ENCODE data around the gene OR7A5. TPM values are rescaled to one million over a fixed set of nuclear protein-coding genes. Genes with fewer than 3 reads are reported as not detected.

Gene OR7A5
- total and polyA plus RNA-seq, 4 donors: not detected

DNA sequence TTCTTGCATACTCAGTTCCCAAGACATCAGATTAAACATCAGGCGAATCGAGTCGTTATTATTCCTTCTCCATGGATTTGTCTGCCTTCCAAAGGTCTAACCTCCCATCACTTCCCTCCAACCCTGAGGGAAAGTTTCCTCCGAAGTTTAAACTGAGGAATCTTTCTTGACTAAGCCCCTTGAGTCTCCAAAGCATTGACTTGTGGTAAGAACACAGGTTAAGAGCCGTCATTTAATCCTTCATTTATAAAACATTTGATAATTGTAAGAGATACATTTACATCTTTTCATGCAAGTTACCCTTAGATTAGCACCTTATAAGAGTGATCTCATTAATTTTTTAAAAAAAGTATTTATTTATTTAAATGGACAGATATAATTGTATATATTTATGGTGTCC, 13.8 kb upstream of the OR7A5 start, which contains the start of gene OR7A10:
Gene OR7A10 (minus strand): TSS at position 101 of the 400 bp plus-strand sequence. CDS start 7,045 bp downstream, outside the sequence.
- Histone ChIP-seq H3K4me3 (no peak within 1 kb of the TSS), H3K27ac (ENCODE audit: low read depth in 1 of 2, low read length in 1 of 2) (no peak within 1 kb of the TSS), H3K9ac (ENCODE audit: insufficient read depth in 1 of 2, low read length in 2 of 2) (no peak within 1 kb of the TSS)

DNA sequence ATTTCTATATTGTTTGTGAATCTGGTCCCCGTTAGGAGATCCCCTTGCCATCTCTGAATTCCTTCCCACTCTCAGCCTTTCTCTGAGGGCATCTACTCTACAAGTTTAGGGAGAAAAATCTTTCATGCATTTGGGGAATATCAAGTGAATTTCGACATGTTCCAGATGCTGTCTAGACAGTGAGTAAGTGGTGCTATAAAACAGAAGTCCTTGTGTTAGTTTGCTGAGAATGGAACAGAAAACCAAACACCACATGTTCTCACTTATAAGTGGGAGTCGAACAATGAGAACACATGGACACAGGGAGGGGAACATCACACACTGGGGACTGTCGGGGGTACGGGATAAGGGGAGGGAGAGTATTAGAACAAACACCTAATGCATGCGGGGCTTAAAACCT, 8.6 kb upstream of the OR7A5 start:
- H3K4me1 ChIP-seq (ENCODE audit: control insufficient read depth in 5 of 5, insufficient read depth in 5 of 5, low read length in 5 of 5): no peaks in the 10 kb centered on the region

More for the DNA sequence above, 13.8 kb upstream of the OR7A5 start, which contains the start of gene OR7A10:
- Histone ChIP-seq H3K36me3 (ENCODE audit: control insufficient read depth in 4 of 4, insufficient read depth in 4 of 4, low read length in 4 of 4) (no peaks in the 10 kb centered on the region), H3K4me1 (ENCODE audit: control insufficient read depth in 5 of 5, insufficient read depth in 5 of 5, low read length in 5 of 5) (no peaks in the 10 kb centered on the region), H3K27me3 (ENCODE audit: control insufficient read depth in 3 of 3, insufficient read depth in 3 of 3, low read length in 2 of 3) (no peaks in the 10 kb centered on the region), H3K9me3 (ENCODE audit: control insufficient read depth in 4 of 4, insufficient read depth in 3 of 4, low read length in 3 of 4) (no peaks in the 10 kb centered on the region)
- no peak for DNase-seq
- no peak for ATAC-seq (ENCODE audit: insufficient read depth, low FRiP score)
- TF ChIP-seq, protein P1, sequence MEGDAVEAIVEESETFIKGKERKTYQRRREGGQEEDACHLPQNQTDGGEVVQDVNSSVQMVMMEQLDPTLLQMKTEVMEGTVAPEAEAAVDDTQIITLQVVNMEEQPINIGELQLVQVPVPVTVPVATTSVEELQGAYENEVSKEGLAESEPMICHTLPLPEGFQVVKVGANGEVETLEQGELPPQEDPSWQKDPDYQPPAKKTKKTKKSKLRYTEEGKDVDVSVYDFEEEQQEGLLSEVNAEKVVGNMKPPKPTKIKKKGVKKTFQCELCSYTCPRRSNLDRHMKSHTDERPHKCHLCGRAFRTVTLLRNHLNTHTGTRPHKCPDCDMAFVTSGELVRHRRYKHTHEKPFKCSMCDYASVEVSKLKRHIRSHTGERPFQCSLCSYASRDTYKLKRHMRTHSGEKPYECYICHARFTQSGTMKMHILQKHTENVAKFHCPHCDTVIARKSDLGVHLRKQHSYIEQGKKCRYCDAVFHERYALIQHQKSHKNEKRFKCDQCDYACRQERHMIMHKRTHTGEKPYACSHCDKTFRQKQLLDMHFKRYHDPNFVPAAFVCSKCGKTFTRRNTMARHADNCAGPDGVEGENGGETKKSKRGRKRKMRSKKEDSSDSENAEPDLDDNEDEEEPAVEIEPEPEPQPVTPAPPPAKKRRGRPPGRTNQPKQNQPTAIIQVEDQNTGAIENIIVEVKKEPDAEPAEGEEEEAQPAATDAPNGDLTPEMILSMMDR (IDR thresholded peaks at IDR 0.05; ENCODE audit: control extremely low read depth, extremely low read depth): no peak
- 84 to 93% methylated on average over 5 of the region's 5 CpGs for WGBS, 2 donors

DNA sequence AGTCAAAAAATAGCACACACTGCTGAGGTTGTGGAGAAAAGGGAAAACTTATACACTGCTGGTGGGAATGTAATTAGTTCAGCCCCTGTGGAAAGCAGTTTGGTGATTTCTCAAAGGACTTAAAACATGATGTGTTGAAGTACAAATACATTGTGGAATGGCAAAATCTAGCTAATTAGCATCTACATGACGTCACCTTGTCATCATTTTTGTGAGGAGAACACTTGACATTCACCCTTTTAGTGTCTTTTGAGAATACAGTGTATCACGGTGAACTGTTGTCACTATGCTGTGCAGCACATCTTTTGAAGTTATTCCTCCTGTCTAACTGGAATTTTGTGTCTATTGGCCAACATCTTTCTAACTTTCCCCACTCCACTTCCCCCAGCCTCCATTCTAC, 8.2 kb upstream of the OR7A5 start:
- Histone ChIP-seq H3K27me3 (ENCODE audit: control insufficient read depth in 3 of 3, insufficient read depth in 3 of 3, low read length in 2 of 3) (no peaks in the 10 kb centered on the region), H3K9ac (ENCODE audit: insufficient read depth in 1 of 2, low read length in 2 of 2) (no peak overlapping the region), H3K9me3 (ENCODE audit: control insufficient read depth in 4 of 4, insufficient read depth in 3 of 4, low read length in 3 of 4) (no peaks in the 10 kb centered on the region), H3K4me3 (no peak overlapping the region), H3K27ac (ENCODE audit: low read depth in 1 of 2, low read length in 1 of 2) (no peak overlapping the region), H3K36me3 (ENCODE audit: control insufficient read depth in 4 of 4, insufficient read depth in 4 of 4, low read length in 4 of 4) (no peaks in the 10 kb centered on the region), H3K4me1 (ENCODE audit: control insufficient read depth in 5 of 5, insufficient read depth in 5 of 5, low read length in 5 of 5) (no peaks in the 10 kb centered on the region)
- TF ChIP-seq, protein P1 (IDR thresholded peaks at IDR 0.05; ENCODE audit: control extremely low read depth, extremely low read depth): no peak
- ATAC-seq (ENCODE audit: insufficient read depth, low FRiP score) (no peak), DNase-seq (no peak)
- 52 to 70% methylated on average over 2 of the region's 2 CpGs for WGBS, 2 donors

More for the DNA sequence above, 8.6 kb upstream of the OR7A5 start:
- 71 to 72% methylated on average over 6 of the region's 6 CpGs for WGBS, 2 donors
- no peak for ATAC-seq (ENCODE audit: insufficient read depth, low FRiP score)
- DNase-seq: peak in 1 of 3 donors; percentile 0
- H3K4me3 ChIP-seq: no peak overlapping the region
- H3K27ac ChIP-seq (ENCODE audit: low read depth in 1 of 2, low read length in 1 of 2): no peak overlapping the region
- H3K27me3 ChIP-seq (ENCODE audit: control insufficient read depth in 3 of 3, insufficient read depth in 3 of 3, low read length in 2 of 3): no peaks in the 10 kb centered on the region
- no peaks in the 10 kb centered on the region for H3K9me3 ChIP-seq (ENCODE audit: control insufficient read depth in 4 of 4, insufficient read depth in 3 of 4, low read length in 3 of 4)
- H3K36me3 ChIP-seq (ENCODE audit: control insufficient read depth in 4 of 4, insufficient read depth in 4 of 4, low read length in 4 of 4): no peaks in the 10 kb centered on the region
- H3K9ac ChIP-seq (ENCODE audit: insufficient read depth in 1 of 2, low read length in 2 of 2): no peak overlapping the region
- TF ChIP-seq, protein P1 (IDR thresholded peaks at IDR 0.05; ENCODE audit: control extremely low read depth, extremely low read depth): no peak

DNA sequence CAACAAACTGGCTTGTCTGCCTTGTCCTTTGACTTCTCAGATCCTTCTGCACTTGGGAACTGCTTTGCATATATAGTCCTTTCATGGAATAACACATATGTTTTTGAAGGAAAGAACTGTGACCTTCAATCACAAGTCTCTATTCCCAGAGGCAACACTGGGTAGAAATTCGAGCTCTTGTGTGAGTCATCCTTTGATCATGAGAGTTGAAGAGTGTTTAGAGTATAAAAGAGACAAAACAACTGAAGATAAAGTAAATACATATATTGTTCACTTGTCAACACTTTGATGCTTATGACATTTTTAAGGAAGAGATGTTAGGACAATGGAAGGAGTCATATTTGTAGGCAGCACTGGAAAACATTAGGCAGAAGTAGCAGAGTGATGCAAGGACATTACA, 5.2 kb upstream of the OR7A5 start:
- no peak for DNase-seq
- no peak overlapping the region for H3K9ac ChIP-seq (ENCODE audit: insufficient read depth in 1 of 2, low read length in 2 of 2)
- no peaks in the 10 kb centered on the region for H3K4me1 ChIP-seq (ENCODE audit: control insufficient read depth in 5 of 5, insufficient read depth in 5 of 5, low read length in 5 of 5)
- H3K9me3 ChIP-seq (ENCODE audit: control insufficient read depth in 4 of 4, insufficient read depth in 3 of 4, low read length in 3 of 4): no peaks in the 10 kb centered on the region
- no peak for ATAC-seq (ENCODE audit: insufficient read depth, low FRiP score)
- no peak overlapping the region for H3K4me3 ChIP-seq
- WGBS, 2 donors: 38 to 68% methylated on average over 1 of the region's 1 CpG
- no peaks in the 10 kb centered on the region for H3K36me3 ChIP-seq (ENCODE audit: control insufficient read depth in 4 of 4, insufficient read depth in 4 of 4, low read length in 4 of 4)
- TF ChIP-seq, protein P1 (IDR thresholded peaks at IDR 0.05; ENCODE audit: control extremely low read depth, extremely low read depth): no peak
- no peak overlapping the region for H3K27ac ChIP-seq (ENCODE audit: low read depth in 1 of 2, low read length in 1 of 2)
- no peaks in the 10 kb centered on the region for H3K27me3 ChIP-seq (ENCODE audit: control insufficient read depth in 3 of 3, insufficient read depth in 3 of 3, low read length in 2 of 3)

All from lung (tissue), 12 donors.